Measurements from ENCODE around the gene LSMEM2. TPM values are rescaled to one million over a fixed set of nuclear protein-coding genes. Genes with fewer than 3 reads are reported as not detected.
"Not testable (repeated sequence)": the region's sequence is repeated elsewhere in the genome, so short reads cannot be mapped to it uniquely, and the experiment has no call there.

The LSMEM2 gene
- total and polyA plus RNA-seq, 5 experiments from 2014 or later: 0.15 to 0.21 TPM; not detected in 3

- ATAC-seq: no peak
- Mint-ChIP-seq H3K9me3 (no peaks in the 10 kb centered on the region), H3K4me3 (no peak within 1 kb of the TSS), H3K27ac (peak within 1 kb of the TSS in 4 of 10 donors; percentile 27 to 56 (median 38)), H3K27me3 (no peaks in the 10 kb centered on the region), H3K36me3 (peaks cover 0 to 2% (median 0%) of the 10 kb centered on the region in 3 donors), H3K4me1 (peaks cover 12 to 32% (median 28%) of the 10 kb centered on the region in 4 donors)
- POLR2A ChIA-PET: interaction anchor here (1.5 kb wide), 1 partner anchor 11 kb away, joined by 3 read pairs; the partner anchor contains the start of gene IFRD2
- DNase-seq: no peak
These were observed 24.3 kb downstream of the LSMEM2 start, which contains the start of gene HYAL1 for GRCh38 chr3:50303013-50303815. TSS of gene HYAL1 (minus strand) at chr3:50303574. CDS start at chr3:50302956, 618 bp downstream.

- Mint-ChIP-seq H3K27me3 (no peaks in the 10 kb centered on the region), H3K4me1 (peaks cover 7 to 25% (median 16%) of the 10 kb centered on the region in 4 donors), H3K9me3 (no peaks in the 10 kb centered on the region), H3K27ac (peak overlapping the region in 4 of 10 donors; percentile 0 to 43 (median 24)), H3K36me3 (peaks cover 0 to 2% (median 0%) of the 10 kb centered on the region in 3 donors), H3K4me3 (no peak overlapping the region)
- DNase-seq (no peak), ATAC-seq (no peak)
- POLR2A ChIA-PET: no interaction called here
These were observed 25.7 kb downstream of the LSMEM2 start for GRCh38 chr3:50304601-50305000.

GRCh38 chr3:50312041-50312440, 33.2 kb downstream of the LSMEM2 start:
- H3K27me3 Mint-ChIP-seq, ATAC-seq, H3K27ac Mint-ChIP-seq, DNase-seq, POLR2A ChIA-PET, H3K36me3 Mint-ChIP-seq, H3K9me3 Mint-ChIP-seq, H3K4me3 Mint-ChIP-seq: not testable (repeated sequence)
- H3K4me1 Mint-ChIP-seq: peaks cover 9 to 19% (median 15%) of the 10 kb centered on the region in 4 donors

GRCh38 chr3:50314342-50314741, 35.5 kb downstream of the LSMEM2 start:
- H3K4me1 Mint-ChIP-seq: peaks cover 13 to 31% (median 27%) of the 10 kb centered on the region in 4 donors
- H3K36me3 Mint-ChIP-seq: no peaks in the 10 kb centered on the region
- peak overlapping the region in 6 of 10 donors; percentile 5 to 65 (median 45) for H3K27ac Mint-ChIP-seq
- POLR2A ChIA-PET: interaction anchor here (1.5 to 4.7 kb wide), 2 partner anchors 15 to 22 kb away, joined by 4 to 27 read pairs; partner anchors contain the start of genes HYAL3 and NAA80
- H3K27me3 Mint-ChIP-seq: no peaks in the 10 kb centered on the region
- H3K9me3 Mint-ChIP-seq: no peaks in the 10 kb centered on the region
- no peak overlapping the region for H3K4me3 Mint-ChIP-seq
- DNase-seq: no peak
- no peak for ATAC-seq

GRCh38 chr3:50314816-50315215, 35.9 kb downstream of the LSMEM2 start:
- POLR2A ChIA-PET: interaction anchor here (1.5 to 4.7 kb wide), 2 partner anchors 15 to 22 kb away, joined by 4 to 27 read pairs; partner anchors contain the start of genes HYAL3 and NAA80
- Mint-ChIP-seq H3K27ac (peak overlapping the region in 2 of 10 donors; percentile 49 to 63), H3K27me3 (no peaks in the 10 kb centered on the region), H3K9me3 (no peaks in the 10 kb centered on the region), H3K4me1 (peaks cover 16 to 36% (median 30%) of the 10 kb centered on the region in 4 donors), H3K4me3 (no peak overlapping the region), H3K36me3 (no peaks in the 10 kb centered on the region)
- no peak for DNase-seq
- ATAC-seq: no peak

- peak; percentile 67 to 68 for ATAC-seq
- H3K4me1 Mint-ChIP-seq: peaks cover 19 to 48% (median 40%) of the 10 kb centered on the region in 4 donors
- H3K27me3 Mint-ChIP-seq: no peaks in the 10 kb centered on the region
- peak in 8 of 10 donors; percentile 24 to 79 (median 41) for DNase-seq
- no peaks in the 10 kb centered on the region for H3K36me3 Mint-ChIP-seq
- H3K4me3 Mint-ChIP-seq: peak overlapping the region; percentile 7 to 84 (median 65)
- peak overlapping the region; percentile 67 to 94 (median 86) for H3K27ac Mint-ChIP-seq
- POLR2A ChIA-PET: interaction anchor here (0.6 to 4.7 kb wide), 3 partner anchors 17 to 83 kb away, joined by 3 to 27 read pairs (median 9); partner anchors contain the start of genes HYAL3, IFRD2 and NAA80
- no peaks in the 10 kb centered on the region for H3K9me3 Mint-ChIP-seq
These were observed 37.9 kb downstream of the LSMEM2 start for GRCh38 chr3:50316657-50317242.

GRCh38 chr3:50317300-50317699, 38.4 kb downstream of the LSMEM2 start:
- no peaks in the 10 kb centered on the region for H3K27me3 Mint-ChIP-seq
- H3K4me1 Mint-ChIP-seq: peaks cover 19 to 51% (median 40%) of the 10 kb centered on the region in 4 donors
- DNase-seq (no peak), ATAC-seq (no peak)
- H3K4me3 Mint-ChIP-seq: peak overlapping the region in 1 of 10 donors; percentile 84
- no peaks in the 10 kb centered on the region for H3K9me3 Mint-ChIP-seq
- peak overlapping the region in 2 of 10 donors; percentile 91 to 93 for H3K27ac Mint-ChIP-seq
- H3K36me3 Mint-ChIP-seq: no peaks in the 10 kb centered on the region
- POLR2A ChIA-PET: interaction anchor here (0.6 to 4.7 kb wide), 6 partner anchors 11 to 84 kb away, joined by 3 to 27 read pairs (median 6); partner anchors contain the start of genes HYAL3, IFRD2, NAA80 and TUSC2

- no peaks in the 10 kb centered on the region for H3K36me3 Mint-ChIP-seq
- H3K27ac Mint-ChIP-seq: peak overlapping the region in 1 of 10 donors; percentile 49
- H3K4me1 Mint-ChIP-seq: peaks cover 19 to 55% (median 43%) of the 10 kb centered on the region in 4 donors
- no peak for DNase-seq
- no peaks in the 10 kb centered on the region for H3K27me3 Mint-ChIP-seq
- ATAC-seq: no peak
- peak overlapping the region in 4 of 10 donors; percentile 9 to 95 (median 52) for H3K4me3 Mint-ChIP-seq
- no peaks in the 10 kb centered on the region for H3K9me3 Mint-ChIP-seq
- POLR2A ChIA-PET: interaction anchor here (0.8 to 4.7 kb wide), 6 partner anchors 10 to 26 kb away, joined by 3 to 27 read pairs (median 6); partner anchors contain the start of genes HYAL3, IFRD2, NAA80 and TUSC2
These were observed 39.3 kb downstream of the LSMEM2 start for GRCh38 chr3:50318163-50318562.

- H3K36me3 Mint-ChIP-seq: no peaks in the 10 kb centered on the region
- no peak for DNase-seq
- ATAC-seq: no peak
- no peaks in the 10 kb centered on the region for H3K9me3 Mint-ChIP-seq
- H3K27me3 Mint-ChIP-seq: no peaks in the 10 kb centered on the region
- POLR2A ChIA-PET: interaction anchor here (0.8 to 3.4 kb wide), 5 partner anchors 9 to 27 kb away, joined by 3 to 17 read pairs (median 9); partner anchors contain the start of genes HYAL3, IFRD2, NAA80 and TUSC2
- H3K27ac Mint-ChIP-seq: peak overlapping the region in 3 of 10 donors; percentile 49 to 74 (median 68)
- peaks cover 19 to 55% (median 45%) of the 10 kb centered on the region in 4 donors for H3K4me1 Mint-ChIP-seq
- H3K4me3 Mint-ChIP-seq: peak overlapping the region in 6 of 10 donors; percentile 9 to 95 (median 48)
These were observed 39.7 kb downstream of the LSMEM2 start for GRCh38 chr3:50318615-50319014.

GRCh38 chr3:50319181-50319893, 40.5 kb downstream of the LSMEM2 start:
- H3K9me3 Mint-ChIP-seq: no peaks in the 10 kb centered on the region
- POLR2A ChIA-PET: interaction anchor here (0.8 to 5.7 kb wide), 5 partner anchors 9 to 28 kb away, joined by 3 to 53 read pairs (median 16); partner anchors contain the start of genes HYAL3, IFRD2, NAA80 and RASSF1
- H3K27ac Mint-ChIP-seq: peak overlapping the region in 2 of 10 donors; percentile 67 to 69
- H3K4me1 Mint-ChIP-seq: peaks cover 19 to 55% (median 44%) of the 10 kb centered on the region in 4 donors
- H3K27me3 Mint-ChIP-seq: no peaks in the 10 kb centered on the region
- no peak for DNase-seq
- H3K4me3 Mint-ChIP-seq: peak overlapping the region; percentile 12 to 96 (median 46)
- no peaks in the 10 kb centered on the region for H3K36me3 Mint-ChIP-seq
- no peak for ATAC-seq

- Mint-ChIP-seq H3K4me1 (peaks cover 22 to 62% (median 48%) of the 10 kb centered on the region in 4 donors), H3K36me3 (peaks cover 0 to 3% (median 0%) of the 10 kb centered on the region in 3 donors), H3K9me3 (no peaks in the 10 kb centered on the region), H3K27ac (peak overlapping the region in 7 of 10 donors; percentile 52 to 94 (median 91)), H3K27me3 (no peaks in the 10 kb centered on the region), H3K4me3 (peak overlapping the region; percentile 81 to 97 (median 92))
- no peak for ATAC-seq
- POLR2A ChIA-PET: interaction anchor here (0.6 to 5.7 kb wide), 7 partner anchors 11 to 28 kb away, joined by 3 to 53 read pairs (median 6); partner anchors contain the start of genes HYAL3, IFRD2, NAA80 and RASSF1
- no peak for DNase-seq
These were observed 41.2 kb downstream of the LSMEM2 start for GRCh38 chr3:50319894-50320625.
